ENCODE results near the gene SLC29A3. TPM values are rescaled to one million over a fixed set of nuclear protein-coding genes. Genes with fewer than 3 reads are reported as not detected.

The SLC29A3 gene
- total RNA-seq, 2 experiments from 2014 or later, result 2.5 to 3.0 TPM

DNA sequence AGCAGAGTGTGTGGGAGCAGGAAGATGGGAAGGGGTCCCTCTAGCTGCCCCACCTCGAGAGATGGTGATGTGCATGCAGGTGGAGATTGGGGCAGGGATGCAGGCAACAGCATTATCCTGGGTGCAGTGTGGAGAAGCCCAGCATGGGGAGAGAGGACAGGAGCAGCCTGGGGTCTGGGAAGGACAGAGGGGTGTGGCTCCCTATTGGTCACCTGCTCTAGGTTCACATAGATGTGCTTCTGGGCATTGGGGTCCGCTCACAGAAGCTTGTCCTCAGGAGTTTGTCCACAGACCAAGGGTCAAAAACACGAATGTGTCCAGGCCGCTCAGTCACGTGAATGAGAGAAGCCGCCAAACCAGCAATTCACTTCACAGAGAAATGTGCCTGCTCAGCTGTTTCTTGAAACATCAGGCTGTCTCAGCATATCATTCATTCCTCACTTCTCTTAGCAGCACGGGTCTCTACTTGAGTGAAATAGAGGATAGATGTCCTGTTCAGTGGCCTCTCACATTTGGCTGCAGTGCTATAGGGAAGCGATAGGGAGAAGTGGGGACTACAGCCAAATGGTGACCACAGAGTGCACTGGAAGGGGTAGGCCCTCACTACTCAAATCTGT, 11.5 kb upstream of the SLC29A3 start:
- no peak for DNase-seq
- POLR2A ChIA-PET, result no interaction called here
- Mint-ChIP-seq H3K36me3 (no peaks in the 10 kb centered on the region), H3K27ac (no peak overlapping the region), H3K27me3 (peaks cover 5% of the 10 kb centered on the region), H3K4me1 (ENCODE audit: low read depth) (no peaks in the 10 kb centered on the region), H3K9me3 (no peaks in the 10 kb centered on the region), H3K4me3 (no peak overlapping the region)
- intact Hi-C loops (cut with micrococcal nuclease), result no loop called here
- CTCF ChIA-PET, result no interaction called here

GRCh38 chr10:71308244-71308643, 10.8 kb upstream of the SLC29A3 start:
- intact Hi-C loops (cut with micrococcal nuclease), result no loop called here
- H3K9me3 Mint-ChIP-seq, result no peaks in the 10 kb centered on the region
- CTCF ChIA-PET, result interaction anchor here (0.7 to 1.3 kb wide), 3 partner anchors 11 to 400 kb away, joined by 3 to 6 read pairs (median 3); partner anchors contain the start of gene SLC29A3

GRCh38 chr10:71308985-71309384, 10.1 kb upstream of the SLC29A3 start:
- H3K4me1 Mint-ChIP-seq (ENCODE audit: low read depth), result no peaks in the 10 kb centered on the region
- intact Hi-C loops (cut with micrococcal nuclease), result no loop called here
- no peaks in the 10 kb centered on the region for H3K36me3 Mint-ChIP-seq
- POLR2A ChIA-PET, result no interaction called here
- no peak for DNase-seq
- no peak overlapping the region for H3K4me3 Mint-ChIP-seq
- H3K27ac Mint-ChIP-seq, result no peak overlapping the region
- no peaks in the 10 kb centered on the region for H3K9me3 Mint-ChIP-seq
- CTCF ChIA-PET, result interaction anchor here (1.1 to 1.3 kb wide), 2 partner anchors 11 to 399 kb away, joined by 3 to 6 read pairs; partner anchors contain the start of gene SLC29A3
- H3K27me3 Mint-ChIP-seq, result peaks cover 7% of the 10 kb centered on the region

More at GRCh38 chr10:71308244-71308643, 10.8 kb upstream of the SLC29A3 start:
- H3K4me3 Mint-ChIP-seq, result no peak overlapping the region
- H3K27me3 Mint-ChIP-seq, result peaks cover 3% of the 10 kb centered on the region
- DNase-seq, result no peak
- POLR2A ChIA-PET, result no interaction called here
- H3K4me1 Mint-ChIP-seq (ENCODE audit: low read depth), result no peaks in the 10 kb centered on the region
- no peaks in the 10 kb centered on the region for H3K36me3 Mint-ChIP-seq
- no peak overlapping the region for H3K27ac Mint-ChIP-seq

GRCh38 chr10:71309919-71310318, 9.1 kb upstream of the SLC29A3 start:
- Mint-ChIP-seq H3K4me3 (no peak overlapping the region), H3K27ac (no peak overlapping the region), H3K36me3 (no peaks in the 10 kb centered on the region), H3K27me3 (peaks cover 7% of the 10 kb centered on the region), H3K9me3 (no peaks in the 10 kb centered on the region), H3K4me1 (ENCODE audit: low read depth) (no peaks in the 10 kb centered on the region)
- ChIA-PET POLR2A (no interaction called here), CTCF (interaction anchor here (1.0 to 1.7 kb wide), 2 partner anchors 74 to 261 kb away, joined by 3 to 5 read pairs; no protein-coding TSS in a partner anchor)
- no peak for DNase-seq
- intact Hi-C loops (cut with micrococcal nuclease), result loop anchor here (10.0 kb wide), 1 partner anchor 295 kb away; no protein-coding TSS in a partner anchor

DNA sequence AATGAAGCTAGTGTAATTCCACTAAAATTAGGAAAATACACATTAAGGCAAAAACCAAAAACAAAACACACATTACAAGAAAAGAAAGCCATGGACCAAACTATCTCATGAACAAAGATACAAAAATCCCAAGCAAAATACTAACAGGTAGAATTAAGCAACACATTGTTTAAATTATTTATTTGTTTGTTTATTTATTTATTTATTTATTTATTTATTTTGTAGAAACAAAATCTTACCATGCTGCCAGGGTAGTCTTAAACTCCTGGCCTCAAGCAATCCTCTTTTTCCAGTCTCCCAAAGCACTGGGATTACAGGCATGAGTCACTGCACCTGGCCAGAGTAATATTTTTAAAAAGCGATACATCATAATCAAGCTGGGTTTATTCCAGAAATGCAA, 6.8 kb upstream of the SLC29A3 start:
- Mint-ChIP-seq H3K27ac (no peak overlapping the region), H3K36me3 (no peaks in the 10 kb centered on the region), H3K4me1 (ENCODE audit: low read depth) (peaks cover 5% of the 10 kb centered on the region), H3K4me3 (no peak overlapping the region), H3K27me3 (peaks cover 7% of the 10 kb centered on the region), H3K9me3 (no peaks in the 10 kb centered on the region)
- ChIA-PET POLR2A (no interaction called here), CTCF (interaction anchor here (6.0 kb wide), 1 partner anchor 257 kb away, joined by 87 read pairs; no protein-coding TSS in a partner anchor)
- intact Hi-C loops (cut with micrococcal nuclease), result loop anchor here (10.0 kb wide), 1 partner anchor 293 kb away; no protein-coding TSS in a partner anchor
- no peak for DNase-seq

- H3K4me3 Mint-ChIP-seq, result no peak overlapping the region
These were observed 6.0 kb upstream of the SLC29A3 start for GRCh38 chr10:71312811-71313789.

DNA sequence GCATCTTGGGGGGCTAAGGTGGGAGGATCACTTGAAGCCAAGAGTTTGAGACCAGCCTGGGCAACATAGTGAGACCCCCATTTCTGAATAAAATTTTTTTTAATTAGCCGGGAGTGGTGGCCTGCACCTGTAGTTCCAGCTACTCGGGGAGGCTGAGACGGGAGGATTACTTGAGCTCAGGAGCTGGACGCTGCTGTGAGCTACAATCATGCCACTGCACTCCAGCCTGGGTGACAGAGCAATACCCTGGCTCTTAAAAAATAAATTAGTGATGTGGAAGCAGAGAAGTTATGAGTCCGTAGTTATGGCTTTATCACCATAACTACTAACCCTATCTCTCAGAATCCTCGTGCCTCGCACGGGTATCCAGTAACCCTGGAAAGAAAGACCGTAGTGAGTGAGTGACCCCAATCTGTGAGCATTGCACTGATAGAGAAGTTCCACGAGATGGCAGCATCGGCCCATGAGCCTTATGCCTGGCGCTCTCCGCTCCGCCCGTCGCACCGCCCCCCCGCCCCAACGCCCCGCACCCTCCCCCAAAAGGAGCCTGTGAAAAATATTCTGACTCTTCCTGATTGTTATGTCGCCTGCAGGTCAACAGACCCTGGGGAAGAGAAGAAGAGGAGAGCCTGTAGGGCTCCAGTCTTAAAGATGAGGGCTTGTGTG, 4.9 kb upstream of the SLC29A3 start:
- DNase-seq, result peak; percentile 67
- Mint-ChIP-seq H3K9me3 (no peaks in the 10 kb centered on the region), H3K27me3 (peaks cover 7% of the 10 kb centered on the region), H3K4me1 (ENCODE audit: low read depth) (peaks cover 9% of the 10 kb centered on the region), H3K36me3 (no peaks in the 10 kb centered on the region), H3K27ac (no peak overlapping the region), H3K4me3 (no peak overlapping the region)
- intact Hi-C loops (cut with micrococcal nuclease), result loop anchor here (1.0 to 10.0 kb wide), 3 partner anchors 82 to 291 kb away; partner anchors contain the start of gene CDH23
- CTCF ChIA-PET, result interaction anchor here (0.5 to 6.0 kb wide), 23 partner anchors 9 to 735 kb away, joined by 3 to 87 read pairs (median 4); no protein-coding TSS in a partner anchor
- POLR2A ChIA-PET, result no interaction called here

More at GRCh38 chr10:71312811-71313789, 6.0 kb upstream of the SLC29A3 start:
- no peak for DNase-seq
- H3K4me1 Mint-ChIP-seq (ENCODE audit: low read depth), result peaks cover 5% of the 10 kb centered on the region
- ChIA-PET POLR2A (no interaction called here), CTCF (interaction anchor here (0.6 to 6.0 kb wide), 17 partner anchors 10 to 736 kb away, joined by 3 to 87 read pairs (median 6); no protein-coding TSS in a partner anchor)
- intact Hi-C loops (cut with micrococcal nuclease), result loop anchor here (10.0 kb wide), 1 partner anchor 292 kb away; no protein-coding TSS in a partner anchor
- H3K36me3 Mint-ChIP-seq, result no peaks in the 10 kb centered on the region
- H3K27ac Mint-ChIP-seq, result no peak overlapping the region
- H3K9me3 Mint-ChIP-seq, result no peaks in the 10 kb centered on the region
- H3K27me3 Mint-ChIP-seq, result peaks cover 7% of the 10 kb centered on the region

DNA sequence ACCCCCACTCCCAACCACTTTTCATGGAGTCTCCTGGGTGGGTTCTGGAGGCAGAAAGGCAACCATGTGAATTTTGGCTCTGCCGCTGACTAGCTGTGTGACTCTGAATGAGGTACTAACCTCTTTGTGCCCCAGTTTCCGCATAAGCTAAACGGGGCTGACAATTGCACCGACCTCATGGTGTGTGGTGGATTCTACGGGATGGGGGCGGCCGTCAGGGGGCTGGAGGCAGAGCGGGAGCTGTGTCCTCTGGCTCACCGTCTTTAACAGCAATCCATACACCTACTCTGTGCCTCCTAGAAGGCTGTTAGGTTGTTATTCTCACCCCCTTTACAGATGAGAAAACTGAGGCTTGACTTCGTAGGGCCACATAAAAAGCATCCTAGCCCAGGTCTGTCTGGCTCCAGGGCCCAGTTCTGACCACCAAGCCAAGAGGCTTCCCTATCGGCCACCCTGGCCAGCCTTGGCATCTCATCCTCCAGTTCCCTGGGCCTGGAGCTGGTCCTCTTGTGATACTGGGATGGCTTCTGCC, 4.3 kb upstream of the SLC29A3 start:
- no peak for DNase-seq
- Mint-ChIP-seq H3K4me3 (no peak overlapping the region), H3K36me3 (no peaks in the 10 kb centered on the region), H3K27me3 (peaks cover 7% of the 10 kb centered on the region), H3K9me3 (no peaks in the 10 kb centered on the region), H3K27ac (no peak overlapping the region), H3K4me1 (ENCODE audit: low read depth) (peaks cover 14% of the 10 kb centered on the region)
- ChIA-PET POLR2A (no interaction called here), CTCF (interaction anchor here (0.5 to 6.0 kb wide), 17 partner anchors 8 to 581 kb away, joined by 3 to 87 read pairs (median 4); no protein-coding TSS in a partner anchor)
- intact Hi-C loops (cut with micrococcal nuclease), result loop anchor here (1.0 to 10.0 kb wide), 5 partner anchors 82 to 453 kb away; partner anchors contain the start of gene CDH23

DNA sequence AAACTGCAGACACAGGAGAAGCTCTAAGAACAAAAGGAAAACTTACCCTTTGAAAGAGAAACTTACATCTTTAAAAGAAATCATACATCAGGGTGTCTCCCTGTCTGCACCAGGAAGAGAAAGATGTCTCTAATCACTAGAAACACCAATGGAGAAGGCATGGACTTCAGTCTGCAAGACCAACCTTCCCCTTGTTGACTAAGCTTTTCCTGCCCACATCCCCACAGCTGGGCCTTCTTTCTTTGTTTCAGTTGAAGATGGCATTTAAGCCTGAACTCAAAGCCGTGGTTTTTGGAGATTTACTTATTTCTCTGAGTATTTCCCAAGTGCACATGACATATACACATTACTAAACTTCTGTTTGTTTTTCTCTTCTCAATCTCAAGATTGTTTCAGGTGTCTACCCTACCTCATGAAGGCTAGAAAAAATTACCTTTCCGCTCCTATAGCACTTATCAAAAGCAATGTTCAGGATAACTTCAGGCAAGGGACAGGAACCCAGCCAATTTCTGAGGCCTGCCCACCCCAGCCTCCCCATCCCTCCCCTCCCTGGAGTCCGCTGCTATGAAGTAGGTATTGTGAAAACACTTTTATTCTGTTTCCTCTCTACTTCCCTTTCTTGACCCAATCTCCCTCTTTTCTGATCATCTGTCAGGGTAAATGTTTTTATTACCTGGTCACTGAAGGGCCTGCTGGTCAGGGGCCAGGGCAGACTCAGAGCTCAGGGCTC, 2.8 kb upstream of the SLC29A3 start:
- peaks cover 21% of the 10 kb centered on the region for H3K4me1 Mint-ChIP-seq (ENCODE audit: low read depth)
- H3K9me3 Mint-ChIP-seq, result no peaks in the 10 kb centered on the region
- no peaks in the 10 kb centered on the region for H3K36me3 Mint-ChIP-seq
- peaks cover 7% of the 10 kb centered on the region for H3K27me3 Mint-ChIP-seq
- POLR2A ChIA-PET, result interaction anchor here (0.8 to 1.2 kb wide), 2 partner anchors 61 to 254 kb away, joined by 3 read pairs; no protein-coding TSS in a partner anchor
- CTCF ChIA-PET, result interaction anchor here (0.6 to 6.0 kb wide), 12 partner anchors 9 to 1022 kb away, joined by 3 to 87 read pairs (median 4); no protein-coding TSS in a partner anchor
- intact Hi-C loops (cut with micrococcal nuclease), result loop anchor here (5.0 to 10.0 kb wide), 3 partner anchors 289 to 451 kb away; no protein-coding TSS in a partner anchor
- no peak overlapping the region for H3K4me3 Mint-ChIP-seq
- no peak overlapping the region for H3K27ac Mint-ChIP-seq
- peak; percentile 36 for DNase-seq

DNA sequence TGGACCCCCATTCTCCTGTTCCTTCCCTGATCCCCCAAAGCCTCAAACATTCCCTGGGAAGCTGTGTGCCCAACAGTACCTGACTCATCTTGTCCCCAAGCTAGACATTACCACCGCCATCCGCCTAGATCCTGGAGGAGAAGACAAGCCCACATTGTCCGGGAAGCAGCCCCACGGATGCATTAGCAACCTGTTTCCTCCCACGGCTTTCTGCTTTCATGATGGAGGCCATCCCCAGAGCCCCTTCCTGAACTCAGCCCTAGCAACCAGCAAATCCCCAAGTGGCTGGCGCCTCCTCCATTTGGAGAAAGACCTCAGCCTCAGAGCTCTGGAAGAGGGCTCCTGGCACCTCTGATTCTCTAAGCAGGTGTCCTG, 2.3 kb upstream of the SLC29A3 start:
- ChIA-PET POLR2A (interaction anchor here (1.2 kb wide), 1 partner anchor 60 kb away, joined by 3 read pairs; no protein-coding TSS in a partner anchor), CTCF (interaction anchor here (1.1 to 6.0 kb wide), 8 partner anchors 9 to 579 kb away, joined by 3 to 87 read pairs (median 4); no protein-coding TSS in a partner anchor)
- intact Hi-C loops (cut with micrococcal nuclease), result loop anchor here (5.0 to 10.0 kb wide), 3 partner anchors 288 to 451 kb away; no protein-coding TSS in a partner anchor
- Mint-ChIP-seq H3K4me3 (no peak overlapping the region), H3K27me3 (peaks cover 7% of the 10 kb centered on the region), H3K9me3 (no peaks in the 10 kb centered on the region), H3K4me1 (ENCODE audit: low read depth) (peaks cover 21% of the 10 kb centered on the region), H3K36me3 (no peaks in the 10 kb centered on the region), H3K27ac (no peak overlapping the region)
- no peak for DNase-seq

Measured in activated CD4-positive, alpha-beta memory T cell treated with anti-CD3 and anti-CD28 coated beads for 36 hours (primary cell).